Keratinocyte (primary cell): ENCODE results near the gene TBPL2.

Source experiments
- CTCF ChIP-seq, 3 experiments: IDR thresholded peaks in 1 of 3; conservative IDR thresholded peaks in 1 of 3; optimal IDR thresholded peaks in 1 of 3; 2 replicates in 2 of 3; 3 replicates in 1 of 3; pipeline versions ENCODE3 to v1.5.1; 2011; ENCODE audit warnings: low read length in 3 of 3, mild to moderate bottlenecking in 3 of 3, moderate library complexity in 2 of 3, control low read depth in 1 of 3, inconsistent platforms in 1 of 3; ENCODE audit not compliant: insufficient read depth in 2 of 3; ENCODE audit errors: extremely low read depth in 1 of 3
- EZH2 ChIP-seq: IDR thresholded peaks from one replicate; pipeline ENCODE4 v1.6.1; 2012; ENCODE audit warnings: inconsistent platforms, mild to moderate bottlenecking, low read length, moderate library complexity

- no peak for TF ChIP-seq CTCF (optimal IDR thresholded peaks at IDR 0.05 in 1 of 3, IDR thresholded peaks at IDR 0.05 in 1 of 3, conservative IDR thresholded peaks at IDR 0.05 in 1 of 3; ENCODE audit: extremely low read depth in 1 of 3, insufficient read depth in 2 of 3, low read length in 3 of 3)
- no peak for TF ChIP-seq EZH2
Measured at GRCh38 chr14:55470025-55470424, 29.6 kb upstream of the TBPL2 start.
